GM21528 (cell line): ENCODE measurements around the gene THOC6.

Experiments
- ATAC-seq: cut with Tn5 transposase; IDR thresholded peaks from one replicate; pipeline ENCODE4 v1.9.1; 2021; ENCODE audit warnings: mild to moderate bottlenecking, moderate library complexity; ENCODE audit not compliant: unreplicated experiment, low FRiP score

The THOC6 gene

DNA sequence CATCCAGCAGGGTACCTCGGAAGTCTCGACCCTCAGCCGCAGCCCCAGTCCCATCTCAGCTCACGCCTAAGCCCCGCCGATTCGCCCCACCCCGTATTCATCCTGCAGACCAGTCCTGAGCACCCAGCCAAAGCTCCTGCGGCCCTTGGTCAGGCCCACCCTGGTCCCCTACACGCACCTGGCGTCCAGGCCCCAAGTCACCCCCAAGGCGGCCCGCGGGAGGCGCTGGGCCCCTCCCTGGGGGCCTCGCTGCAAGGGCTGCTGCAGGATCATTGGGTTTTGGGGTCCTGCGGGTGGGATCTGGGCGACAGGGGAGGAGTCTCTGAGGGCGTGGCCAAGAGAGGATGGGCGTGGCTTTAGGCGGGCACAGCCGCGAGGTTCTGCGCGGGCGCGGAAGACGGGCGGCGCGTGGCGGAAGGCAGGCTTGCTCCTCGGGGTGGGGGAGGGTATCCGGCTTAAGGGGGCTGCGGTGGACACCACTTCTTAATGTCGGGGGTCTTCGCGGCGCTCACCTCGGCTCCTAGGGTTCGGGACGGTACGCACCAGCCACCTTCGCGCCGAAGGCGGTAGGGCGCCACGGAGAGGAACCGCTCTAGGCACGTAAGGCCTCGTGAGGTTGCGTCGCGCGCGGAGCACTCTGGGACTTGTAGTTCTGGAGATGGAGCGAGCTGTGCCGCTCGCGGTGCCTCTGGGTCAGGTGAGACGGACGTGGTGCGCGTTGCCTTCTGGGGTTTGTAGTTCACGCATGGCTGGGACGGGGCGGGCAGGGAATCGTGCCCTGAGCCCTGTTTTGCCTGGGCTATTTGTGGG lies at the start of gene THOC6, which contains the start of gene HCFC1R1:
Gene THOC6, plus strand, starts transcription at position 367 of the 810 bp plus-strand sequence. Its CDS starts 292 bp downstream, at position 659.
Gene HCFC1R1, minus strand, starts transcription at position 274 of the 810 bp plus-strand sequence. Its CDS starts 1 bp downstream, at position 273.
- peak; percentile 74 for ATAC-seq

DNA sequence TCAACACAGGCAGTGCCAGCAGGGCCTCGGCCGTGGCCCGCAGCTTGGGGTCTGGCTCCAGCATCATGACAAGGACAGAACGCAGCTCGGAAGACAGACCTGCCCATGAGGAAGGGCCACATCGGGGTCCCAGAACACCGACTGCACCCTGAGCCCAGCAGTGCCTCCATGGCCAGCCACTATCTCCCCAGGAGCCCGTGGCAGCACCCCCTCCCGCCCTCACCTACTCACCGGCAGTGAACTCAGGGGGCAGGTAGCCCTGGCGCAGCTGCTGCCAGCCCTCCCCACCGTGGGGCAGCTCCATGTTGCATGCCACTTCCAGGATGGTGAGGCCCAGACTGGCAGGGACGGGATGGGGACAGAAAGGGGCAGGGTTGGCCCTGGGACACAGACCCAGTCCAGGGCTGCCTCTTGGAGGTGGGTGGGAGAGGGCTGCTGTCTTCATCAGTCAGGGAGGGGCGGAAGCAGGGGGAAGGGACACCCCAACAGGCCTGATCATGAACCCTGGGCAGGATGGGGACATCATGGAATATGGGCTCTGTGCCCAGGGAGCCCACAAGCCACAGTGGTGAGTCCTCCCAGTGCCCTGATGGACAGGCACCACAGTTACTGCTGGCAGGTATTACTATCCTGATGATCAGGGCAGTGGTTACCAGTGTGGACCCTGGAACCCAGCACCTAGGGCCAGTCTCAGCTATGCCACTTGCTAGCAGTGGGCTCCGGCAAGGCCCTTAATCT lies 49.3 kb upstream of the THOC6 start:
- ATAC-seq: no peak

- no peak for ATAC-seq
Observed at GRCh38 chr16:2975161-2975795, 48.6 kb upstream of the THOC6 start.

DNA sequence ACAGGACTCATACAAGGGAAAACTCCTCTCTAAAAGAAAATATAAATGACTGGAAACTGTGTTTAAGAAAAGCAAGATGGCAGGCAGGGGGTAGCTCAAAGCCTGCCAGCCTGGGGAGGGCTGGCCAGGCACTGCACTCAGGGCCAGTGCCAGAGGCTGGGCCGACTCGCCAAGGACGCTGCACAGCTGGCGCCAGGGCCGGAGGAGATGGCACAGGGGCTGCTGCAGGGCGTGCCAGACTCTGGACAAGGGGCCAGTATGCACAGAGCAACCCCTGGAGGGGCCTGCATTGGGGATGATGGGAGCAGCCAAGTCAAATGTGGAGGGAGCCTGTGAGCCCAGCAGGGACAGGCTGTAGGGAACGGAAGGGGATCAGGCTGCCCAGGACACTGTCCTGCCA lies 47.6 kb upstream of the THOC6 start:
- no peak for ATAC-seq

DNA sequence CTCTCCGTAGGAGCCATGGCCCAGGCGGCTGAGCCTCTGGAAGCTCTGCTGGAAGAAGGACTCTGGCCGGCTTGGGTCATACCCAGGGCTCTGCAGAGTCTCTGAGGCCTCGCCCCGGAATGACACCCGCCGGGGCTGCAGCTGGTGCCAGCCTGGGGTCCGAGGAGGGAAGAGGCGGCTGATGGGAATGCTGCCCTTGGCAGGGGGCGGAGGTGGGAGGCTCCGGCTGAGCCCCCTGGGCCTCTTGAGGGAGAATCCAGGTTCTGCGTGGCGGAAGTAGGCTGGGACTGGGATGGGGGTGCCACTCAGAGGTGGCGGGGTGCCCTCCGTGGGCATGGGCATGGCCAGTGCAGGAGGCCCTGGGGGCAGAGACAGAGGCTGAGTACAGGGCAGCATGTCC lies 47.2 kb upstream of the THOC6 start:
- ATAC-seq: no peak

- no peak for ATAC-seq
Observed at GRCh38 chr16:2977440-2977839, 46.4 kb upstream of the THOC6 start.

DNA sequence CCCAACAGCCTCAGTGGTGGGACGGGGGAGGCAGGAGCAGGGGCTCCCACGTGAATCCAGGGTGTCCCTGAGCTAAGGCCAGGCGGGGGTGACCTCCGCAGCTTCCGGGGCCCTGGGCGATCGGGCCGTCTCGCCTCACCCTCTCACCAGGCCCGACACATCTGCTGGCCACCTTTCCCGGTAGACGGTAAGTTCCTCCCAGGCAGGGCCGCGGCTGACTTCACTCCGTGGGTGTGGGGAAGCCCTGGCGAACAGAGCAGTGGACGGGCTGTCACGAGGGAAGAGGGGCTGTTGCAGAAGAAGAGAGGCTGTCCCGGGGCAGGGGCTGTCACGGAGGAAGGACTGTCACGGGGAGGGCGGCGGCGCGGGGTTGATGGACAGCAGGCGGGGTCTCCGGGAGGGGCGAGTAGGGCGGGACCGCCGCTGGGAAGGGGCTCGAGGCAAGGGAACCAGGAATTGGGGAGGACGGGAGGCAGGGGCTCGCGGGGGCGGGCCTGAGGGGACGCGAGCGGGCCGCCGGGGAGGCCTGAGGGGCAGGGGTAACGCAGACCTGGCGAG lies 44.1 kb upstream of the THOC6 start:
- peak; percentile 5 for ATAC-seq

GRCh38 chr16:2980227-2981176 lies 43.3 kb upstream of the THOC6 start, which contains the start of gene PKMYT1:
Gene PKMYT1 (minus strand): TSS chr16:2980446. CDS start chr16:2979657, 789 bp downstream.
- peak; percentile 59 for ATAC-seq

DNA sequence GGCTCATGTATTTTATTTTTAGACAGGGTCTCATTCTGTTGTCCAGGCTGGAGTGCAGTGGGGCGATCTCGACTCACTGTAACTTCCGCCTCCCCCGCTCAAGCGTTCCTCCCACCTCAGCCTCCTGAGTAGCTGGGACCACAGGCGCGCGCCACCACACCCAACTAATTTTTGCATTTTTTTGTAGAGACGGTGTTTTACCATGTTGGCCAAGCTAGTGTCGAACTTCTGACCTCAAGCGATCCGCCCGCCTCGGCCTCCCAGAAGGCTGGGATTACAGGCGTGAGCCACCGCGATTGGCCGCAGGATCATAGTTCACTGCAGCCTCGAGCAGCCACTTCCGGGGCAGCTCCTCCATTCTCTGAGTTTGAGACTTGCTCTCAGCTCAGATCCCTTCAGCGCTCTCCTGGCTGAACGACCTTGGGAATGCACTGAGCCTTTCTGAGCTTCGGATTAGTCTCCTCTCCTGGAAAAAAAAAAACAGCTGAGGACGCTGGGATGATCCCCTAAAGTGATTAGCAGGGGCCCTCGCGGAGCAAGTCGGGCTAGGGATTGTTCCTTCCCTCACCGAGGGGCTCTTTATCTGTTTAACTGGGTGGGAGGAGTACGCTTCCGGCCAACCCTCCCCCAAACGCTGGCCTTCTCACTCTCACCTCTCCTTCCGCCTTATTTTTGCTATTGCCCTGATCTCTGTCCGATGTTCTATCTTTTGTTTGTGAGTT lies 42.5 kb upstream of the THOC6 start:
- ATAC-seq: no peak

DNA sequence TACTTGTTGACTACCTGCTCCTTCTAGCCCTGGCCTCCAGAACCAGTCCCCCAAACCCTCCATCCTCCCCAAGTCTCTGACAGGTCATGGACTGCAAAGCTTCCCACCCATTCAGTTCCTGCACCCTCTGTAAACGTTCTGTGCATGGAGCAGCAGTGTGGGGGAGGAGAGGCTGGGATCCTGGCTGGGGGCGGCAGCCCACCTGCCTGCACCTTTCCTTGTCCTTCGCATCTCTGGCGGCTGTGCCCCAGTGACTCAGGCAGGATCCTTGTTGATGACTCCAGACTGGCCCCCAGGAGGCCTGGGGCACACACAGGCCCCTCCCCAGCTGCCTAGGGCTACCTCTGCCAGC lies 42.0 kb upstream of the THOC6 start:
- no peak for ATAC-seq

- no peak for ATAC-seq
Observed at GRCh38 chr16:2982402-2982801, 41.4 kb upstream of the THOC6 start.

DNA sequence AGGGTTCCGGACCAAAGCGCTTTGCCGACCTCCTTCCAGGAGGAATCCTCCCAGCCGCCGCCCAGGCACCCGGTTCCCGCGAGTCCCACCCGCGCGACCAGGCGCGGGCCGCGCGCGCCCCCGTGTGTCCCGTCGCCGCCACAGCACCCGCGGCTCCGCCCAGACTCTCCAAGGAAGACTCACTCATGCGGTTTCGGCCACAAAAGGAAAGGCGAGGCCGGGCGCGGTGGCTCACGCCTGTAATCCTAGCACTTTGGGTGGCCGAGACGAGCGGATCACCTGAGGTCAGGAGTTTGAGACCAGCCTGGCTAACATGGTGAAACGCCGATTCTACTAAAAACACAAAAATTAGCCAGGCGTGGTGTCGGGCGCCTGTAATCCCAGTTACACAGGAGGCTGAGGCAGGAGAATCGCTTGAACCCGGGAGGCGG lies 40.1 kb upstream of the THOC6 start:
- ATAC-seq: no peak

DNA sequence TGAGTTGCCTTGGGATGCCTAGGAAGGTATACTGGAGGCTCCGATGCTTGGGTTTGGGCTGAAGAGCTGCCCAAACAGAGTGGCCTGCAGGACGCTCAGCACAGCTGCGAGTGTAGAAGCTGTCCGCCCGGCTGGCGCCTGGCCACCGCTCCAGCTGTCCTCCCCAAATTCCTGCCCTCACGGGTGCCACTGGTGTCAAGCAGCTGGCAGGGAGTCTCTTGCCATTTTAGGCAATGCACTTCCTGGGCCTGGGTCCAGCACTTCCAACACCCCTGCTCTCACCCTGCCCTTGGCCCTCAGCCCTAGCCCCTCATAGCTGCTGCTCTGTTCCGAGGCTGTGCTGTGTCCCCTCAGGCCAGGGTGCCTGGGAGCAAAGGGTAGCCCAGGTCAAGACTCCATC lies 38.4 kb upstream of the THOC6 start:
- no peak for ATAC-seq

DNA sequence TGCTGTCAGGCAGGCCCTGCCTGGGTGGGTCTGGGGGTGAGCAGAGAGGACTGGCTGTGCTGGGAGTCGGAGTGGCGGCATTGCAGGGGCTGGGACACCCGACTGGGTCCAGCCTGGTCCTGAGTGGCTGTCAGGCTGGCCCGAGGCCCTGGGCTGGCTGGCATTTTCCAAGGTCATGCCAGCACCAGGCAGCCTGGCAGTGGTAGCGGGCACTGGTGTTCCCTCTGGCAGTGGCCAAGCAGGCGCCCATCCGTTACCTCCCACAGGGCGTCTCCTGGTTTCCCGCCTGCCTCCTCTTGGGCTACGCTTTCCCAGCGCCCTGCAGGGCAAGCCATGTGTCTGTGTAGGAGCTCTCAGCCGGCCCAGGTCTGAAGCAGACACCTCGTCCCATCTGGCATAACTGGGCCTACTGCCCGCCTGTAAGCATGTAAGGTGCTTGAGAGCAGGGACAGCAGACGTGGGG lies 37.9 kb upstream of the THOC6 start:
- ATAC-seq: no peak

DNA sequence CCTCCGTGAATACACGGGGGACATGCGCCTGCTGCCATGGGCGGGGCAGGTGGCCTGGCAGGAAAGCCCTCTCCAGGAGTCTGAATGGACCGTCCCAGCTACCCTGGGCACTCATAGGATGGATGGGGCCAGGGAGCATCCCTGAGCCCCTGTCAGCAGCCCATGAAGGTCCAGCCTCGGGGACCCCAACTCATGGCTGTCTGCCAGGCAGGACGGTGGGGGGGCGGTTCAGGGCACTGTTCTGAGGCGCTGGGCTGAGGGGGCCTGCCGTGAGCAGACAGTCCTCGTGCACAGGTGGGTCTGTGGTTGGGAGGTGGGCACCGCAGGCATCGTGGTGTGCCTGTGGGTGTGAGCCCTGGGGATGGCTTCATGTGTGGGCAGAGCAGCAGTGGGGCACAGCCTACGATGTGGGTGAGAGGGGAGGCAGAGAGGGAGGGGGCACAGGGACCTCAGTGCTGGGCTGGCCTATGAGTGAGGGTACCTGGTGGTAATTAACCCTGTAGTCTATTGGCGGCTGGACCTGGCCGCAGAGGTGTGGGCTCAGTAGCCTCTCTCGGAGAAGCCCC lies 37.1 kb upstream of the THOC6 start:
- ATAC-seq: no peak

DNA sequence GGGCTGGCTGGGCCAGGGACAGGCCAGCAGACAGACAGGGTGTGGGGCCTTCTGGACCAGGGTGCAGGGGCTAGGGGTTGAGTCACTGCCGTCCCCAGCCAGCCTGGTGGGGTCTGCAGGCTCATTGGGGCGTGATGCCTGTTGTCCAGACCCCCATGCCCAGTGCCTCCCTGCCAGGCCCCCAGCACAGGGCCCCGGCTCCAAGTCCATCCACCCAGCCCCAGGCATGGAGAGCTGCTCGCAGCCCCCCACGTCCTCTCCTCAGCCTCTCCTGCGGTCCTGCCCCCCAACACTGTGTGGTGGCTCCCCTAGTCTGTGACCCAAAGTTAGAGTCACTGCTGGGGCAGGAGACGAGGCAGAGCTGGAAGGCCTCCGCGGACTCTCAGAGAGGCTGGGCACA lies 36.5 kb upstream of the THOC6 start:
- no peak for ATAC-seq

DNA sequence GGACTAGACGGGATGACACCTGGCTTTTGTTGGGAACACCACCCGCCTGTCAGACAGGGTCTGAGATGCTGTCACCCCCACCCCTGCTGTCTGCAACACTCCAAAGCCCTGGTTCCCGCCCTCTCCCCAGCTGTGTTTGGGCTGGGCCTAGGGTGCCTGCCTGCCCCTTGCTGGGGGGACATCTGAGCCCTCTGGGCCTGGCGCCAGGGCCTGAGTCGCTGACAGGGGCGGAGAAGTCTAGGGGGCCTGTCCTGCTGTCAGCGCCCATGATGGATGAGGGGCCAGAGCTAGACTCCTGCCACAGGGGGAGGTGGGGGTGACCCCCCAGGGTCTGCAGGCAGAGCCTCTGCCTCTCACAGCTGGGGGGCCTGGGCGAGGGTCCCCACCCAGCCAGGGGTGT lies 36.0 kb upstream of the THOC6 start:
- ATAC-seq: no peak

DNA sequence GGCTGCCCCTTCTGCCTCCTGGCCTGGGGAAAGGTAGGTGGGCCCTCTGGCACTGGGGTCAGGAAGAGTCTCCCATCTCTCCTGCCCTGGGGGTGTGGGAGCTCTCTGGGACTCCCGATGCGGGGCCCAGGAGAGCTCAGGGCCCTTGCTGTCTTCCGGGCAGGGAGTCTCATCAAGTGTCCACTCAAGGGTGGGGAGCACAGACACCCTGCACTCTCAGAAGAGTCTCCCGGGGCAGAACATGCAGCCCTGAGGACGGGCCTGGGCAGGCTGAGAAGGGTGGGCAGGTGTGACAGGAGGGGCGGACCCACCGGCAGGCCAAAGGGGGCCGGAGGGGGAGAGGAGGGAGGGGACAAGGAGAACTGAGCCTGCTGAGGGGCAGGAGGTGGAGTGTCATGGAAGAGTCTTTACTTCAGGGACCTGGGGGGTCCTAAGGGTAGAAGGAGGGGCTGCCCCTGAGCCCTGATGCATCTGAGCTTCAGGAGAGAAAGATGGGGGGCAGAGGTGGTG lies 35.2 kb upstream of the THOC6 start:
- ATAC-seq: no peak
